ENCODE measurements around the gene PRIMA1. TPM values are rescaled to one million over a fixed set of nuclear protein-coding genes. Genes with fewer than 3 reads are reported as not detected.

The PRIMA1 gene
- not detected in 2 replicates for total RNA-seq

GRCh38 chr14:93788293-93788542, at the start of gene PRIMA1:
TSS of gene PRIMA1 (minus strand) at chr14:93788485. CDS start at chr14:93787718, 767 bp downstream.

Other genes with a start within 250 kb of the PRIMA1 start
- gene FAM181A, start 138.9 kb upstream of the PRIMA1 start, total RNA-seq = not detected in 2 replicates
- gene ASB2, start 188.1 kb upstream of the PRIMA1 start, total RNA-seq = not detected in 2 replicates
- gene CCDC197, start 208.8 kb upstream of the PRIMA1 start, total RNA-seq = not detected in 2 replicates
- 1.4 and 2.6 TPM in 2 replicates for gene OTUB2, start 237.9 kb upstream of the PRIMA1 start, total RNA-seq

Measured in pericardium fibroblast (primary cell).